Coronary artery (tissue), 2 donors: ENCODE data around the gene SMIM32.

Experiments used
- DNase-seq: peaks from one replicate; pipeline ENCODE4 v3.0.0-alpha.2; 2017; ENCODE audit warnings: low spot score
- H3K27ac ChIP-seq, 2 donors: fragments of 200-600 bp; sonication (generic); one replicate each; pipeline ENCODE4 v1.5.1; 2016 to 2019
- H3K4me3 ChIP-seq: fragments of 200-600 bp; sonication (generic); 2 replicates; pipeline ENCODE4 v1.5.1; 2016; ENCODE audit warnings: mild to moderate bottlenecking, moderate library complexity
- CTCF ChIP-seq: fragments of 200-600 bp; sonication (generic); IDR thresholded peaks from one replicate; pipeline ENCODE4 v1.5.1; 2019; ENCODE audit warnings: antibody characterized with exemption

The SMIM32 gene

GRCh38 chr5:136215812-136216211 lies 22.9 kb upstream of the SMIM32 start:
- no peak overlapping the region for H3K4me3 ChIP-seq
- TF ChIP-seq CTCF = no peak
- DNase-seq = no peak
- no peak overlapping the region for H3K27ac ChIP-seq

- H3K4me3 ChIP-seq = no peak overlapping the region
- no peak for TF ChIP-seq CTCF
- no peak for DNase-seq
Observed at GRCh38 chr5:136213919-136214493, 21.0 kb upstream of the SMIM32 start.

GRCh38 chr5:136212252-136212721 lies 19.3 kb upstream of the SMIM32 start:
- TF ChIP-seq CTCF = peak; percentile 47
- DNase-seq = no peak
- no peak overlapping the region for H3K4me3 ChIP-seq
- no peak overlapping the region for H3K27ac ChIP-seq

More at GRCh38 chr5:136213919-136214493, 21.0 kb upstream of the SMIM32 start:
- H3K27ac ChIP-seq = no peak overlapping the region

GRCh38 chr5:136211282-136212040 lies 18.5 kb upstream of the SMIM32 start:
- Histone ChIP-seq H3K27ac (no peak overlapping the region), H3K4me3 (no peak overlapping the region)
- TF ChIP-seq CTCF = no peak
- no peak for DNase-seq

GRCh38 chr5:136210259-136210658 lies 17.3 kb upstream of the SMIM32 start:
- H3K4me3 ChIP-seq = no peak overlapping the region
- no peak for DNase-seq
- H3K27ac ChIP-seq = no peak overlapping the region
- TF ChIP-seq CTCF = no peak

- no peak for DNase-seq
- TF ChIP-seq CTCF = no peak
- Histone ChIP-seq H3K4me3 (no peak overlapping the region), H3K27ac (no peak overlapping the region)
Observed at GRCh38 chr5:136209346-136209910, 16.5 kb upstream of the SMIM32 start.
